Activated naive CD4-positive, alpha-beta T cell treated with anti-CD3 and anti-CD28 coated beads, Interleukin-2, amount 50 U/mL, for 16 hours (primary cell): Measurements from ENCODE around the gene EIF5AL1.
"Not testable (repeated sequence)": the region's sequence is repeated elsewhere in the genome, so short reads cannot be mapped to it uniquely, and the experiment has no call there.

Experiments
- DNase-seq: peaks from one replicate; pipeline ENCODE4 v3.0.0-alpha.2; 2020

The EIF5AL1 gene

GRCh38 chr10:79488336-79488735 is 24.0 kb upstream of the EIF5AL1 start:
- no peak for DNase-seq

- DNase-seq = no peak
These were observed 23.5 kb upstream of the EIF5AL1 start for GRCh38 chr10:79488870-79489269.

GRCh38 chr10:79490400-79491142 is 21.8 kb upstream of the EIF5AL1 start:
- DNase-seq = no peak

- DNase-seq = no peak
These were observed 21.0 kb upstream of the EIF5AL1 start for GRCh38 chr10:79491143-79491835.

- no peak for DNase-seq
These were observed 20.1 kb upstream of the EIF5AL1 start for GRCh38 chr10:79492256-79492655.

GRCh38 chr10:79492839-79493238 is 19.5 kb upstream of the EIF5AL1 start:
- DNase-seq = no peak

- DNase-seq = no peak
These were observed 18.5 kb upstream of the EIF5AL1 start for GRCh38 chr10:79493806-79494205.

- DNase-seq = no peak
These were observed 17.2 kb upstream of the EIF5AL1 start for GRCh38 chr10:79494871-79495705.

GRCh38 chr10:79495791-79496190 is 16.5 kb upstream of the EIF5AL1 start:
- no peak for DNase-seq

GRCh38 chr10:79496896-79497295 is 15.4 kb upstream of the EIF5AL1 start:
- no peak for DNase-seq

- no peak for DNase-seq
These were observed 14.0 kb upstream of the EIF5AL1 start for GRCh38 chr10:79498291-79498829.

GRCh38 chr10:79502561-79503309 is 9.6 kb upstream of the EIF5AL1 start:
- no peak for DNase-seq

- DNase-seq = not testable (repeated sequence)
These were observed 8.5 kb upstream of the EIF5AL1 start for GRCh38 chr10:79503787-79504186.

GRCh38 chr10:79504483-79504882 is 7.8 kb upstream of the EIF5AL1 start:
- not testable (repeated sequence) for DNase-seq

- DNase-seq = not testable (repeated sequence)
These were observed 7.0 kb upstream of the EIF5AL1 start for GRCh38 chr10:79505328-79505727.

GRCh38 chr10:79505829-79506228 is 6.5 kb upstream of the EIF5AL1 start:
- DNase-seq = no peak

- no peak for DNase-seq
These were observed 4.7 kb upstream of the EIF5AL1 start for GRCh38 chr10:79507440-79508167.

- not testable (repeated sequence) for DNase-seq
These were observed 4.1 kb upstream of the EIF5AL1 start for GRCh38 chr10:79508245-79508644.

- DNase-seq = not testable (repeated sequence)
These were observed 2.9 kb upstream of the EIF5AL1 start for GRCh38 chr10:79509306-79509933.

- DNase-seq = not testable (repeated sequence)
These were observed 2.3 kb upstream of the EIF5AL1 start for GRCh38 chr10:79509934-79510508.
